Measurements from ENCODE around the gene KLKB1. TPM values are rescaled to one million over a fixed set of nuclear protein-coding genes. Genes with fewer than 3 reads are reported as not detected.
"Not testable (repeated sequence)": the region's sequence is repeated elsewhere in the genome, so short reads cannot be mapped to it uniquely, and the experiment has no call there.

The KLKB1 gene
- total and polyA plus RNA-seq, 7 donors = 0.29 to 0.91 (median 0.47) TPM; not detected in 1

GRCh38 chr4:186236126-186236525 is 8.8 kb downstream of the KLKB1 start:
- ATAC-seq (no peak), DNase-seq (no peak)
- Histone ChIP-seq H3K27me3 (ENCODE audit: insufficient read depth in 3 of 3, low read length in 2 of 3) (no peaks in the 10 kb centered on the region), H3K9me3 (no peaks in the 10 kb centered on the region), H3K27ac (no peak overlapping the region), H3K4me3 (no peak overlapping the region), H3K36me3 (ENCODE audit: insufficient read depth in 1 of 2, low read depth in 1 of 2) (peaks cover 0 to 18% of the 10 kb centered on the region in 2 donors), H3K4me1 (no peaks in the 10 kb centered on the region)
- intact Hi-C loops (cut with DNase I) = no loop called here
- TF ChIP-seq CTCF (IDR thresholded peaks at IDR 0.05) = no peak
- WGBS, 3 donors = 91 to 95% (median 93%) methylated on average over 4 of the region's 4 CpGs

DNA sequence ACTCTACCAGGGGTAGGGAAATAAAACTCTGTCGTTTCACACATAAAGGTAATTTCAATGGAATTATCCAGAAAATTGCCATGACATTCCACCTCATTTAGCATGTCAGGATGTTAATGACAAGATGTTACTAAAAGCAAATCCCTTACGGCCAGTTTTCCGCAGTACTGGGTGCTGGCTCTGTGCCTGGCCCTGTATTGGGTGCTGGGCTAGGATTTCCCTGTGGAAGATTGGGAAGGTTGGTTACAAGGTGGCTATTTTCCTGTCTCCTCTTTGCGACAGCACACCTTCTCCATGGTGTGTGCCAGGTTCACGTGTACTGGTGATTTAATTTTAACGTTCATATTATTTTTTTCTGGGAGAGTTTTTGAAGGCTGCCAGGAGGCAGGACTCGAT is 13.1 kb downstream of the KLKB1 start:
- H3K4me1 ChIP-seq = no peaks in the 10 kb centered on the region
- H3K9me3 ChIP-seq = no peaks in the 10 kb centered on the region
- no peak for ATAC-seq
- H3K27ac ChIP-seq = no peak overlapping the region
- H3K27me3 ChIP-seq (ENCODE audit: insufficient read depth in 3 of 3, low read length in 2 of 3) = no peaks in the 10 kb centered on the region
- DNase-seq = no peak
- no peak overlapping the region for H3K4me3 ChIP-seq
- intact Hi-C loops (cut with DNase I) = no loop called here
- H3K36me3 ChIP-seq (ENCODE audit: insufficient read depth in 1 of 2, low read depth in 1 of 2) = peaks cover 0 to 5% of the 10 kb centered on the region in 2 donors
- TF ChIP-seq CTCF (IDR thresholded peaks at IDR 0.05) = no peak
- WGBS, 3 donors = 57 to 73% (median 69%) methylated on average over 7 of the region's 7 CpGs

GRCh38 chr4:186240848-186241491 is 13.7 kb downstream of the KLKB1 start:
- 64 to 69% (median 65%) methylated on average over 7 of the region's 7 CpGs for WGBS, 3 donors
- Histone ChIP-seq H3K4me1 (no peaks in the 10 kb centered on the region), H3K27me3 (ENCODE audit: insufficient read depth in 3 of 3, low read length in 2 of 3) (no peaks in the 10 kb centered on the region), H3K36me3 (ENCODE audit: insufficient read depth in 1 of 2, low read depth in 1 of 2) (peaks cover 0 to 5% of the 10 kb centered on the region in 2 donors), H3K9me3 (no peaks in the 10 kb centered on the region), H3K27ac (no peak overlapping the region), H3K4me3 (no peak overlapping the region)
- ATAC-seq = no peak
- TF ChIP-seq CTCF (IDR thresholded peaks at IDR 0.05) = no peak
- intact Hi-C loops (cut with DNase I) = no loop called here
- DNase-seq = no peak

DNA sequence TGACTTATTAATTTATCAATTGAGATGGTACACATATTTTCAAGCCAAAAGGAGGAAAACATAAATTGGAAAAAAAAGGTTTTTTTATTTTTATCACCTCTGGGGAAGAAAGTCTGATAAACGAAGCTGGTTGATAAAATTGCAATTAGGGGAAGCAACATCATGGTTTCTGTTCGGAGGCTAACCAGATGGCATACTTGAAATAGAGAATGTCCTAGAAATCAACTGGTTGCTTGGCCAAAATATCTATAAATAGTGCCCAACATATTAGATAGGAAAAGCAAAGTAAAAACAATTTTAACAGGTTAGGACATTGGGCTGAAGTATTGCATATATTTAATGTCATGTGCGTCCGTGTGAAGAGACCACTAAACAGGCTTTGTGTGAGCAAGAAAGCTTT is 14.3 kb downstream of the KLKB1 start:
- DNase-seq (no peak), ATAC-seq (no peak)
- H3K27ac ChIP-seq = no peak overlapping the region
- H3K27me3 ChIP-seq (ENCODE audit: insufficient read depth in 3 of 3, low read length in 2 of 3) = no peaks in the 10 kb centered on the region
- H3K4me1 ChIP-seq = no peaks in the 10 kb centered on the region
- TF ChIP-seq CTCF (IDR thresholded peaks at IDR 0.05) = no peak
- peaks cover 0 to 5% of the 10 kb centered on the region in 2 donors for H3K36me3 ChIP-seq (ENCODE audit: insufficient read depth in 1 of 2, low read depth in 1 of 2)
- H3K9me3 ChIP-seq = no peaks in the 10 kb centered on the region
- 86 to 91% (median 87%) methylated on average over 4 of the region's 4 CpGs for WGBS, 3 donors
- intact Hi-C loops (cut with DNase I) = no loop called here
- no peak overlapping the region for H3K4me3 ChIP-seq

GRCh38 chr4:186242031-186242430 is 14.7 kb downstream of the KLKB1 start:
- H3K9me3 ChIP-seq; ATAC-seq; H3K4me1 ChIP-seq; intact Hi-C loops (cut with DNase I); H3K36me3 ChIP-seq (ENCODE audit: insufficient read depth in 1 of 2, low read depth in 1 of 2); H3K4me3 ChIP-seq; DNase-seq; H3K27me3 ChIP-seq (ENCODE audit: insufficient read depth in 3 of 3, low read length in 2 of 3); H3K27ac ChIP-seq: not testable (repeated sequence)
- WGBS, 3 donors = 86 to 92% (median 89%) methylated on average over 10 of the region's 10 CpGs

Data from psoas muscle (tissue), 8 donors.